HG02852 (cell line): Measurements from ENCODE around the gene APAF1.

Experiments used
- ATAC-seq: cut with Tn5 transposase; IDR thresholded peaks from one replicate; pipeline ENCODE4 v1.9.1; 2021; ENCODE audit warnings: mild to moderate bottlenecking, moderate library complexity; ENCODE audit not compliant: unreplicated experiment

The APAF1 gene

GRCh38 chr12:98669751-98670150, 24.7 kb downstream of the APAF1 start:
- no peak for ATAC-seq

- no peak for ATAC-seq
Observed at GRCh38 chr12:98671459-98671858, 26.4 kb downstream of the APAF1 start.

- ATAC-seq = no peak
Observed at GRCh38 chr12:98674841-98675240, 29.8 kb downstream of the APAF1 start.

- no peak for ATAC-seq
Observed at GRCh38 chr12:98678236-98678945, 33.3 kb downstream of the APAF1 start.

GRCh38 chr12:98678946-98679610, 34.0 kb downstream of the APAF1 start:
- ATAC-seq = no peak

- ATAC-seq = no peak
Observed at GRCh38 chr12:98679611-98680005, 34.5 kb downstream of the APAF1 start.

- no peak for ATAC-seq
Observed at GRCh38 chr12:98684199-98684598, 39.1 kb downstream of the APAF1 start.

GRCh38 chr12:98686603-98687002, 41.5 kb downstream of the APAF1 start:
- no peak for ATAC-seq

GRCh38 chr12:98691351-98691750, 46.3 kb downstream of the APAF1 start:
- ATAC-seq = no peak

GRCh38 chr12:98696036-98696646, 51.1 kb downstream of the APAF1 start:
- no peak for ATAC-seq

- no peak for ATAC-seq
Observed at GRCh38 chr12:98697209-98697608, 52.1 kb downstream of the APAF1 start.

GRCh38 chr12:98698603-98699463, 53.7 kb downstream of the APAF1 start:
- ATAC-seq = peak; percentile 92

- no peak for ATAC-seq
Observed at GRCh38 chr12:98699586-98699985, 54.5 kb downstream of the APAF1 start.

GRCh38 chr12:98701166-98701565, 56.1 kb downstream of the APAF1 start:
- ATAC-seq = no peak

GRCh38 chr12:98709022-98709421, 63.9 kb downstream of the APAF1 start:
- ATAC-seq = no peak

GRCh38 chr12:98714426-98714825, 69.3 kb downstream of the APAF1 start:
- no peak for ATAC-seq

- peak; percentile 48 for ATAC-seq
Observed at GRCh38 chr12:98719515-98720504, 74.7 kb downstream of the APAF1 start.

GRCh38 chr12:98721204-98721702, 76.2 kb downstream of the APAF1 start:
- ATAC-seq = no peak

GRCh38 chr12:98724384-98725155, 79.5 kb downstream of the APAF1 start:
- no peak for ATAC-seq
